ENCODE measurements around the gene TCEAL3. TPM values are rescaled to one million over a fixed set of nuclear protein-coding genes. Genes with fewer than 3 reads are reported as not detected.

Gene TCEAL3
- total and polyA plus RNA-seq, 9 of the 15 experiments (the other 6 are each of a cell fraction or from before 2014, with no cell fraction given): not detected

GRCh38 chrX:103585411-103586313 lies 22.1 kb upstream of the TCEAL3 start, which contains the start of gene TCEAL4:
Gene TCEAL4, plus strand, starts transcription at chrX:103585515. Its CDS starts 1,161 bp downstream, at chrX:103586676.
- Histone ChIP-seq H3K9ac (ENCODE audit: insufficient read depth in 1 of 2, low read depth in 2 of 2, low read length in 2 of 2) (peak within 1 kb of the TSS in 1 of 2 experiments; percentile 78; a peak in 2 of 4 replicates), H2AFZ (ENCODE audit: low read depth, low read length) (peak within 1 kb of the TSS; percentile 63), H3K27me3 (ENCODE audit: control insufficient read depth in 2 of 2, insufficient read depth in 2 of 2, low read length in 2 of 2) (0 out of 5 replicates have a peak, but pooled peaks cover 0 to 6% of the 10 kb centered on the region in 2 experiments), H3K79me2 (ENCODE audit: control insufficient read depth, insufficient read depth, low read length) (no peaks in the 10 kb centered on the region), H3K27ac (ENCODE audit: extremely low read depth, low read depth, low read length) (no peak within 1 kb of the TSS), H3K9me1 (ENCODE audit: control insufficient read depth, insufficient read depth, low read length) (no peaks in the 10 kb centered on the region), H4K20me1 (replicated peaks; ENCODE audit: control insufficient read depth, insufficient read depth, low read length) (no peaks in the 10 kb centered on the region), H3K4me2 (ENCODE audit: insufficient read depth, low read length) (peak within 1 kb of the TSS; percentile 55), H3K4me3 (peak within 1 kb of the TSS; percentile 37), H3K4me1 (replicated peaks in 1 of 2; ENCODE audit: control insufficient read depth in 2 of 2, insufficient read depth in 2 of 2, low read length in 2 of 2) (peaks cover 0 to 5% of the 10 kb centered on the region in 2 experiments; a peak in 3 of 5 replicates), H3K9me3 (replicated peaks; ENCODE audit: control insufficient read depth, insufficient read depth, low read depth, low read length) (no peaks in the 10 kb centered on the region), H3K36me3 (ENCODE audit: control insufficient read depth, insufficient read depth, low read length) (no peaks in the 10 kb centered on the region)
- no TSS peak for BruUV-seq (replicated peaks)
- in situ Hi-C loops (cut with MboI) (no loop called here), intact Hi-C loops (cut with micrococcal nuclease) (no loop called here)
- no peak for TF ChIP-seq LARP7 (IDR thresholded peaks at IDR 0.05)
- peak; percentile 36 for TF ChIP-seq USF2 (CRISPR knock-in tag; IDR thresholded peaks at IDR 0.05)
- TF ChIP-seq BHLHE40 (IDR thresholded peaks at IDR 0.05; ENCODE audit: low read length): peak; percentile 84
- TF ChIP-seq POLR2G (IDR thresholded peaks at IDR 0.05; ENCODE audit: low read depth, low read length): peak; percentile 33
- DNase-seq (ENCODE audit: extremely low read depth in 1 of 4, low spot score in 3 of 4): peak in 2 of 4 experiments; percentile 6 to 24
- ATAC-seq: peak; percentile 88
- ChIA-PET POLR2A (interaction anchor here (0.6 kb wide), 1 partner anchor 522 kb away, joined by 4 read pairs; the partner anchor contains the start of gene BEX1), CTCF (ENCODE audit: low intra/inter-chr PET ratio) (no interaction called here)
- FAIRE-seq: no peak
- 20% methylated on average over 2 of the region's 56 CpGs for WGBS (ENCODE audit: insufficient coverage, low coverage, missing lambda C conversion rate)
